ENCODE measurements around the gene UAP1L1. TPM values are rescaled to one million over a fixed set of nuclear protein-coding genes. Genes with fewer than 3 reads are reported as not detected.
"Not testable (repeated sequence)": the region's sequence is repeated elsewhere in the genome, so short reads cannot be mapped to it uniquely, and the experiment has no call there.

The UAP1L1 gene
- total RNA-seq, 2 donors from 2014 or later = 13.5 to 14.0 TPM

DNA sequence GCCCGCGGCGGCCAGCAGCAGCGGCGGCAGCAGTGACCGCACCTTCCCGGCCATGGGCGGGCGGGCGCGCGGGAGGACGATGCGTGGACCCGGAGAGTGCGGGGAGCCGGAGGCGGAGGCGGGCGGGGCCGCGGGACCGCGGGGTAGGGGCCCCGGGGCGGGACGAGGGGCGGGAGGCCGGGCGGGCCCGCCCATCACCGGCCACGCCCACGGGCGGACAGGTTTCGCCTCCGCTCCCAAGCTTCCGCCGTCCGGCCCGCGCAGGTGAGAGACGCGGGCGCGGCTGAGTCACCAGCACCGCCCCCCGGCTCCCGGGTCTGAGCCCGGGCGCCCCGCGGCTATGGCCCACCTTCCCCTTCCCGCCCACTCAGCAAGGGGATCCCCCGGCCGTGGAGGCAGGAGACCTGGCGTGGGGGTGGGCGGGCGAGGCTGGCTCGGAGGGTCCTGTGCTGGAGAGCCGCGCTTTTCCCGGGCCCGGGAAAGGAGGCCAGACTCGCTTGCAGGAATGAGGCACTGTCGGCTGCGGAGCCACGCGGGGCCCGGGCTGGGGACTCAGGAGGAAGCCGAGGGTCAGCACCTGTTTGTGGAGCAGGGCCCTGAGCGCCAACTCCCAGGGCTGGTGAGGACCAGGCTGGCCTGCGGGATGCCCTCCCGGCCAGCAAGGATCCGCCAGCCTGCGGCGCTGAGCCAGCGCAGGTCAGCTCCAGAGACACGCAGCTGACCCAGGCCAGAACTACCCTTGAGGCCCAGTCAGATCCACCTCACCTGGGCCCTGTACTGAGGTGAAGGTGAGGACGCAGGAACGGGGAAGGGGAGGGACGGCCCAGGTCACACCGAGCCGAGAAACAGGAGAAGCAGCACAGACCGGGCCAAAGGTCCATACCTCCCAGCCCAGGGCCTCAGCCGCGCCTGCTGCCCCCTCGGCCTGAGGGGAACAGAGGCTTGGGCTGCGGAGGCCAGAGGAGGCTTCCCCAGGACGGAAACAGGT lies 23.1 kb upstream of the UAP1L1 start, which contains the start of gene ENTPD2:
TSS of gene ENTPD2 (minus strand) at position 118 of the 988 bp plus-strand sequence. CDS start at position 54, 64 bp downstream.
- peak in 1 of 2 donors; percentile 32 for ATAC-seq
- DNase-seq = no peak
- intact Hi-C loops (cut with DNase I) = no loop called here

- intact Hi-C loops (cut with DNase I) = no loop called here
- DNase-seq (no peak), ATAC-seq (peak; percentile 3 to 20)
Observed at GRCh38 chr9:137054932-137055384, 22.4 kb upstream of the UAP1L1 start.

DNA sequence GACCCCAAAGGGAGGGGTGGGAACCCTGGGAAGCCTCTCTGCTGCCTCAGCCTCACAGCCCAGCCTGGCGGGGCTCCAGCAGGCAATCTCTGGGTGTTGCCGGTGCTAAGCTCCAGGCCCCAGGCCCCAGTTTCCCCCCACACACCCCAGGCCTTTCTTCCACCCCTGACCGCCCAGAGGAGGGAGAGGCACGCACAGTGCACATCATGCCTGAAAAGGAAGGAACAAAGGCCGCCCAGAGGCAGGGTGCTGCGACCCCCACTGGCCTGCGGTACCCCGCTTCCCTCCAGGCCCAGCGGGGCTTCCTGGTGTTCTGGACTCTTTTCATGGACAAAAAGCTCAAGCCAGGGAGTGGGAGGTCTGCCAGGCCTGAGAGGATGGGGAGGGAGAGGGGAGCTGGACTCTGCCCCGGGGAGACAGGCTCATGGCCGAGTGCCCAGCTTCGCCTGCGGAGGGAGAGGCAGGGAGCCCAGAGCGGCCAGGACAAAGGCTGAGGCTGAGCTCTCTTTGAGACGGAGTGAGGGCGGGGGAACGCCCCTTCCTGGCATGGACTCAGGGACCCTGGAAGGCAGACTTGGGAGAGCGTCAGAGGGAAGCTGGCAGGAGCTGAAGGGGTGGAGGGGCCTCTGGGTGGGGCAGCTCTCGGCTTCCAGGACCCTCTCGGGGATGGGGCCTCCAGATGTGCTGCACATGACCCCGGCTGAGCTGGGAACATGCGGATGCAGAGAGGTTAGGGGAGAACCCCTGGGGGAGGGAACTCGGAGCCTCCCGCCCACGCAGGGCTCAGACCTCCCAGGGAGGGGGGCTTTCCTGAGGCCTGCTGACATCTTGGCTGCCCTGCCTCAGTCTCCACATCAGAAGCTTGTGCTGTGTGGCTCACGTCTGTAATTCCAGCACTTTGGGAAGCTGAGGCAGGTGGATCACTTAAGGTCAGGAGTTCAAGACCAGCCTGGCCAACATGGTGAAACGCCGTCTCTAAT lies 21.6 kb upstream of the UAP1L1 start:
- ATAC-seq (peak; percentile 91 to 92), DNase-seq (peak; percentile 89)
- intact Hi-C loops (cut with DNase I) = no loop called here

GRCh38 chr9:137056739-137057415 lies 20.4 kb upstream of the UAP1L1 start:
- ATAC-seq (no peak), DNase-seq (no peak)
- intact Hi-C loops (cut with DNase I) = no loop called here

GRCh38 chr9:137057545-137057944 lies 19.8 kb upstream of the UAP1L1 start:
- DNase-seq (no peak), ATAC-seq (no peak)
- intact Hi-C loops (cut with DNase I) = no loop called here

- intact Hi-C loops (cut with DNase I) = no loop called here
Observed at GRCh38 chr9:137058521-137059234, 18.6 kb upstream of the UAP1L1 start.

GRCh38 chr9:137062384-137062783 lies 14.9 kb upstream of the UAP1L1 start:
- DNase-seq (no peak), ATAC-seq (no peak)
- intact Hi-C loops (cut with DNase I) = loop anchor here in 1 of 2 donors (10.0 kb wide), 1 partner anchor 278 kb away; no protein-coding TSS in a partner anchor

More at GRCh38 chr9:137058521-137059234, 18.6 kb upstream of the UAP1L1 start:
- ATAC-seq (no peak), DNase-seq (no peak)

DNA sequence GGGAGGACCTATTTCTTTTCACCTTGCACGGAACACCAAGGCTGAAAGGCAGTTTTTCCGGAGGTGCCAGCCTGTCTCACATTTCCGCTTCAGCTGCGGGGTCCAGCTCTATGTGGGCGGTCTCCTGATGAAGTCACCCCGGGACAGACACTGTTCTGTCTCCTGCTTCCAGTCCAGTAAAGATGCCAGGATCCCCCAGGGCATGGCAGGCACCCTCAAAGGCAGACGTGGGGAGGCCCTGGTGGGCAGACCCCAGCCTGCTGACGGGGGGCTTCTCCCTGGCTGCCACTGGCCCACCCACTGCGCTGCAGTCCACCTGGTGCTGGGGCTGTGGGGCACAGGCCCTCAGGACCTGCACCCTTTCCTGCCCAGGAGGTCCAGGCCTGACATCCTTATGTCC lies 14.5 kb upstream of the UAP1L1 start:
- not testable (repeated sequence) for ATAC-seq, DNase-seq
- intact Hi-C loops (cut with DNase I) = loop anchor here in 1 of 2 donors (10.0 kb wide), 1 partner anchor 278 kb away; no protein-coding TSS in a partner anchor

DNA sequence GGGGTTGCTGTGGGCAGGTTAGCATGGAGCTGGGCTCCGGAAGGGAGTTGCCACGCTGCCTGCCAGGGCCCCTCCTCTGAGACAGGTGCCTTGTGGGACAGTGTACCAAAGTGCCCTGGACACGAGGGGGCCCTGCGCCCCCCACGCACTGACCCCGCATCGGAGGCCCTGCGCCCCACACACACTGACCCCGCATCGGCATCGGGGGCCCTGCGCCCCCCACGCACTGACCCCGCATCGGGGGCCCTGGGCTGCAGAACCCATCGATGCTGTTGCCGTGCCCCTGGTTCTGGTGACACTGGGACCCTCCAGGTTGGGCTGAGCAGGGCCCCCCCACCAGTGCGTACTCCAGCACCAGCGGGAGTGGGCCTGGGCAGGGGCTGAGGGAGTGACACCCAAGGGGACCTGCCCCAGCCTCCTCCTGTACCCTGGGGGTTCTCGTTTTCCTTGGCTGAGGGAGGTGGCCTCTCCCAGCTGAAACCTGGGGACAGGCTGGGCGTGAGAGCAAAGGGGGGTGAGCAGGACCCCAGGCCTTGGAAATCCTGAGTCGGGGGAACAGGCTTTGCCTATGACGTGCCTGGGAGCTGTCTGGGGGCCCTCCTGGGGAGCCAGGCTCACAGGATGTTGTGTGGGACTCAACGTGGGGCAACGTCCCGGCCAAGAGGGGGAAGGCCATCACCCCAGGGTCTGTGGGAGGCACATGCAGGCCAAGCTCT lies 13.8 kb upstream of the UAP1L1 start:
- DNase-seq (no peak), ATAC-seq (no peak)
- intact Hi-C loops (cut with DNase I) = loop anchor here (1.0 to 10.0 kb wide), 2 partner anchors 16 to 279 kb away; no protein-coding TSS in a partner anchor

GRCh38 chr9:137064027-137064879 lies 13.1 kb upstream of the UAP1L1 start:
- peak; percentile 73 for DNase-seq
- intact Hi-C loops (cut with DNase I) = loop anchor here (1.0 to 10.0 kb wide), 2 partner anchors 17 to 279 kb away; no protein-coding TSS in a partner anchor
- peak; percentile 69 to 78 for ATAC-seq

DNA sequence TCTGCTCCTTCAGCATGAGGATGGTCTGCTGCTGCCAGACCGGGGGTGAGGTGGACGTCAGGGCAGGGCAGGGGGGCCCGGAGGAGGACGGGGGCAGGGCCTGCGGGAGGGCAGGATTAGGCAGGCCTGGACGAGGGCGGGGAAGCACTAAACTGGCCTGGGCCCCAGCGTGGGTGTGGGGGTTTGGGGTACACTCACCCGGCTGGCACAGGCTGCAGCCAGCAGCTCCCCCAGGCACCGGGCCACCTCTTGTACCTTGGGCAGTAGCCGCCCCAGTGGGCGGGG lies 12.5 kb upstream of the UAP1L1 start:
- intact Hi-C loops (cut with DNase I) = loop anchor here (1.0 to 10.0 kb wide), 2 partner anchors 18 to 280 kb away; no protein-coding TSS in a partner anchor
- ATAC-seq (no peak), DNase-seq (no peak)

GRCh38 chr9:137065336-137065967 lies 11.9 kb upstream of the UAP1L1 start:
- intact Hi-C loops (cut with DNase I) = loop anchor here in 1 of 2 donors (10.0 kb wide), 1 partner anchor 281 kb away; no protein-coding TSS in a partner anchor
- ATAC-seq (no peak), DNase-seq (no peak)

DNA sequence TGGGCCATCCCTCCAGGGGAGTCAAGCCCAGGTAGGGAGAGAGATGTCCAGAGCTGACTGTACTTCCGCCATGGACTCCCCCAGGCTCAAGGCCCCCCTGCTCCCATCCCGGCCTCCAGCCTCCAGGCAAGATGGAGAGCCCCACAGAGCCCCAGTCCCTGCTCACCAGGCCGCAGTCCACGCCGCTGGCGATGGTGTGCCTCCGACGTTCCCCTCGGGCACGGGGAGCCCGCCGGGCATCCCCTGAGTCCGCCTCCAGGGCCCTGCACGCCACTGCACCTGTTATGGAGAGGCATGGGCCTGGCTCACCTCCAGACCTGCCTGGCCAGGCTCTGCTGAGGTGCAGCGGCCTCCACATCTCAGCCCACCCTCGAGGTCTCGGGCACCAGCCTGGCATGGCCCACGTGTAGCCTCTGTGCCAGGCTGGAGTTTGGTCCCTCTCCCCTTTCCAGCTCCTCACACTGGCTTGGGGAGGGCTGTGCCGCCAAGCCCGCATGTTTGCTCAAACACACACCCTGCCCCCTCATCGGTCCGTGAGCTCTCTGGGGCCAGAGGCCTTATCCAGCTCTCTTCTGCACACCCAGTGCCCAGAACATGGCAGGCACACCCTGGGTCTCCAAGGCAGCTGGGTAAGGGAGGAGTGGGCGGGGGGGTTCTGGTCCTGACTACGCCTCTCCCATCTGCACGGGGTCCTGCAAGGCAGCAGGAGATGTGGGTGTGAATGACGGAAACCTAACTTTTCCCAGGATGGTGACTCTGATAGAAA lies 11.0 kb upstream of the UAP1L1 start:
- ATAC-seq = no peak
- intact Hi-C loops (cut with DNase I) = loop anchor here in 1 of 2 donors (10.0 kb wide), 1 partner anchor 281 kb away; no protein-coding TSS in a partner anchor
- no peak for DNase-seq

DNA sequence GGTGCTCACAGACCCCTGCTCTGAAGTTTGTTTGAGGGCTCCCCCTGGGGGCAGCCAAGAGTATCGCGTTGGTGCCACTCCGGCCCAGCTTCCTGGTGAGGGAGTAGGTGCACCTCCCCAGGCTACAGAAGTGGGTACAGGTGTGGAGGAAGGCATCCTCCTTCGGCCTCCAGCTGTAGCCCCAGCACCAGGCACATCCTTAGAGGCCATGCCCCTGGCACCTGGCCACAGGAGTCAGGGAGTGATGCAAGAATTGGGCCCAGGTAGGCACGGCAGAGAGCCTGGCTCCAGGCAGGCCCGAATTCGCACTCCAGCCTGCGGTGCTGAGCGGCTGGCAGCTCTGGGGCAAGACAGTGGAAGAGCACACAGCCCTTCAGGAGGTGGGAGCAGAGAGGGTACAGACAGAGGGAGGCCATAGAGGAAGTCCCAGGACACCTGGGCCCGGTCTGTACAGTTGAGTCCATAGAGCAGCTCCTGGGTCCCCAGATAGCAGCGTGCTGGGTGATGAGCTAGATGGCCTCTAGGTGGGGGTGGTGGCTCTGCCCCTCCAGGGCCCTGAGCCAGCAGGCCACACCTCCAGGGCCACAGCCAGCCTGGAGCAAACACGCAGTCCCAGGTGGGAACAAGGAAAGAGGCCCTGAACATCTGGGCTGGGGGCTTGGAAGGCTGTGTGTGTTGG lies 9.3 kb upstream of the UAP1L1 start:
- intact Hi-C loops (cut with DNase I) = loop anchor here in 1 of 2 donors (10.0 kb wide), 1 partner anchor 283 kb away; no protein-coding TSS in a partner anchor
- peak; percentile 37 to 42 for ATAC-seq
- peak; percentile 74 for DNase-seq

All from left cardiac atrium (tissue), 4 donors.